NCI-H460 (cell line): ENCODE results near the gene IFT74. TPM values are rescaled to one million over a fixed set of nuclear protein-coding genes. Genes with fewer than 3 reads are reported as not detected.
"Not testable (repeated sequence)": the region's sequence is repeated elsewhere in the genome, so short reads cannot be mapped to it uniquely, and the experiment has no call there.

Experiments used
- DNase-seq: peaks from one replicate; pipeline ENCODE4 v3.0.0-alpha.2; 2016; ENCODE audit warnings: low read depth; ENCODE audit errors: extremely low read depth
- total RNA-seq: library from RNA; depleted of rRNA; stranded (reverse); fragments of >200 nt; shearing (Covaris generic); gene quantifications from 2 replicates; pipeline ENCODE4 v1.2.3, GENCODE V29; 2014

The IFT74 gene
- total RNA-seq, 1 experiment from 2014 or later, result 20.7 TPM

DNA sequence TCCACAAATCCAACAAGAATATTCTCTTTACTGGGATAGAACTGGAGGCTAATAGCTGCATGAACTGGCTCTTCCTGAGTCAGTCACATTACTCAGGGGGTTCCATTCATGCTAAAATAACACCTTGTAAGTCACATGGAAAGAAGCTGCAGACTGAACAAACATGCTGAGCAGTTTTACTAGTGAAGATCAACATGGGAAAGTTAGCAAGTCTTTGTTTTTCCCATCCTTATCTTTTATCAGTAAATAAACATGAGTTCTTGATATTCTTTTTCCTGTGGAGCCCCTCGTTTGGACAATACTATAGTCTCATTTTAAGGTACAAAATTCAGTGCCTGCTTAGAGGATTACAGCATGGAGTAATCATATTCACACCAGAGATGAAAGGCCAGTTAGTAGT, 109.1 kb downstream of the IFT74 start:
- no peak for DNase-seq

- DNase-seq, result no peak
Observed at GRCh38 chr9:27073841-27074728, 117.9 kb downstream of the IFT74 start.

DNA sequence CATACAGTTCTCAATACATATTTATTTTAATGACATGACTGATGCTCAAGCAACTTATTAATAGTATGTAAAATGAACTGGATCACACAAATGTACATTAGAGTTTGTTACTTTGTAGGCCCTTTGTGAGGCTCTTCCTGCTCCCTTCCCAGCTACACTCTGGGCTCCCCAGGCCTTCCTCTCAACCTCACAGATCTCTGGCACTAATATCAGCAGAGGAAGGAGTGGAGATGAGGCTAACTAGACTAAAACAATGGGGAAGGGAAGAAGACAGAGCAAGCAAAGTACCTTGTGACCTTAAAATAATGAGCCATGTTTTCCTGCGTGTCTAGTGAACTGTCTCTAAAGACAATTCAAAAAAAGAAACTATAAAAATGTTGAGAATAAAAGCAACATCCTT, 122.5 kb downstream of the IFT74 start:
- DNase-seq, result no peak

DNA sequence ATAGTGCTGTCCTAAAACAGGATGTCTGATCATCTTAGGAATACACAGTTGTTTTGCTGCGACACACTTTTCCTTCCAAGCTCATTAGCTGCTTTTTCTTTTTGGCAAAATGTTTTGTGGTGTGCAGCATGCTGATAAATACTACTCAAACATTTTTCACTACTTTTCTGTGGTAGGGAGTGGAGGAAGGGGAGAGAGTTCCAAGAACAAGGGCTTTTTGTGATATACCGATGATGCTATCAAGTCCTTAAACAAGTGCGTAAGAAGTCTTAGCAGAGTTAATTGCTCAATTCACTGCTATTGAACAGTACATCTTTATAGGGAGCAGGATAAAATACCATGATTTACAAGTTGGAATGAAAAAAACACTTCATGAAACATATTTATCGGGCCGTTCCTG, 129.2 kb downstream of the IFT74 start:
- no peak for DNase-seq

DNA sequence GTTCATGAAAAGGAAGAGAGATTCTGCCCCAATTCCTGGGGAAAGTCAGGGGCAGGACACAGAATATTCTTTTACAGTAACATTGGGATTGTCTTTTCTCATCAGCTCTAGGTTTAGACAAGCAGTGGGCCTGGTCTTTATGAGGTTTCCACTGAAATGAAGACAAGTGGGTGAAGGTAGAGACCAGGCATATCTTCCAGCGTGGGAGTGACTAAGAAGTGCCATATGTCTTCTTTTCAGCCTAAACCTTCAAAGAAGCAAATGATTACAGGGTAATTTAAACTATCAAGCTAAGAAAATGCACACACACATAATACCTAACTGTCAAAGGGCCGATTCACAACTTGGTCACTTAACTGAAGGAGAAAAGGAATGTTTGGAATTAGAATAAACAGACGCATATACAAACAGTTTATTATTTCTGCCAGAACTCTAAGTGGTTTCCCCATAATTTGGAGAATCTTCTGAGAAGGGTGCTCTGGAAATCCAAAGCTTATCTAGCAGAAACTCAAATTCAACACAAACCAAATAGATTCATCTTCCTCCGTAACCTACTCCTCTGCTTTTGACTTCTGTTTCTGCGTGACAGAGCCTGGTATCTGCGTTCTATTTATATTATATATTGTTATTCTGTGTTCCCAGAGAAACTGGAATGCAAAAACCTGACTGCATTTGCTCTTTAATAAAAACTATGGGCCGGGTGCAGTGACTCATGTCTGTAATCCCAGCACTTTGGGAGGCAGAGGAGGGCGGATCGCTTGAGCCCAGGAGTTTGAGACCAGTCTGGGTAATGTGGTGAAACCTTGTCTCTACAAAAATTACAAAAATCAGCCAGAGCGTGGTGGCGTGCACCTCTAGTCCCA, 130.8 kb downstream of the IFT74 start:
- no peak for DNase-seq

DNA sequence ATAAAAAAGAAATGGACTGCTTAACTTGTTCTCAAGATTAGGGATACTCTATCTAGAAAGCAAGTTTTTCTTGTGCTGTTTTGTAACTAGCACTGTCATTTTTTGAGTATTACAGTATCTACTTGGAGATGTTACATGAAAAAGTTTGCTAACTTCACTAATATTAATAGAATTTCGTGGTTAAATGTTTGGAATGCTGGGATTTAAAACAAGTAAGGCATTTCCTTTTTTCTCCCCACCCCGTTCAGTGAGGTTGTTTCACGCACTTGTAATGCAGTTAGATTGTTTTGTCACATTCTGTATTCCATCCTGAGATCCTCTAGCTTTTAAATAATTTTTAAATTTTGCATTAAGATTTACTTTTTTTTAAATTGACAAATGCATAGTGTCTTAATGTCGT, 132.8 kb downstream of the IFT74 start:
- DNase-seq, result no peak

DNA sequence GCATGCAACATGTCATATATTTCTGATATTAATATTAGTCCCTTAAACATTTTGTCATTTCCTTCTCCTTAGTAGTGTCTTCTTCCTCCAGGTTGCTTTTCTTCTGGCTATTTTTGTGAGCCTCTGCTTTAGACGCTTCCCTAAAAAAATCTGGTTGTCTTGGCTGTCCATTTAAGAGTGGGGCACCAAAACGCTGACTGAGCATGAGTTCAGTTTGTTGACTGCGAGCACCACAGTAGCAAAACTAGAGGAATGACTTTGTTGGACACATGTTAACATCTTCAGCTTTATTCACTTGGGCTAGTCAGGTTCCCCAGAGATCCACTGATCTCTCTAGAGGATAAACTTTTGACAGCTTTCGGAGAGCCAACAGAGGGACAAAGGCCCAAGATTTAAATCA, 133.5 kb downstream of the IFT74 start:
- DNase-seq, result no peak

DNA sequence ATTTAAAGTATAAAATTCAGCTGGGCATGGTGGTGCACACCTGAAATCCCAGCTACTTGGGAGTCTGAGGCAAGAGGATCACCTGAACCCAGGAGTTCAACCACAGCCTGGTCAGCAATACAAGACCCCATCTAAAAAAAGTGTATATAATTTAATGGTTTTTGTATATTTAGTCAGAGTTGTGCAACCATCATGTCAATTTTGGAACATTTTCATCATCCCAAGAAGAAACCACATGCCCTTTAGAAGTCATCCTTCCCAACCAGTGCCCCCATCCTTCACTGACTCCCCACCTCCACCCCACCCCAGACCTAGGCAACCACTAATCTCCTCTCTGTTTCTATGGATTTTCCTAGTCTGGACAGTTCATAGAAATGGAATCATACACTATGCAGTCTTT, 134.0 kb downstream of the IFT74 start:
- DNase-seq, result no peak

DNA sequence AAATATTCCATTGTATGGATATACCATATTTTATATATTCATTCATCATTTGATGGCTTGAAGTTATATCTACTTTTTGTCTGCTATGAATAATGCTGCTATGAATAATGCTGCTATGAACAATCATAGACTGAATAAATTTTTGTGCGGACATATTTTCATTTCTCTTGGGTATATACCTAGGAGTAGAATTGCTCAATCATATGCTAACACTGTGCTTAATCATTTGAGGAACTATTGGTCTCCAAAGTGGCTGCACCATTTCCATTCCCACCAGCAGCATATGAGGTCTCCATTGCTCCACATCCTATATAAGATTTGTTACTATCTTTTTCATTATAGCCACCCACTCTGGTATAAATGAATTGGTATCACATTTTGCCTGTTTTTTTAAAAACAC, 134.5 kb downstream of the IFT74 start:
- no peak for DNase-seq

DNA sequence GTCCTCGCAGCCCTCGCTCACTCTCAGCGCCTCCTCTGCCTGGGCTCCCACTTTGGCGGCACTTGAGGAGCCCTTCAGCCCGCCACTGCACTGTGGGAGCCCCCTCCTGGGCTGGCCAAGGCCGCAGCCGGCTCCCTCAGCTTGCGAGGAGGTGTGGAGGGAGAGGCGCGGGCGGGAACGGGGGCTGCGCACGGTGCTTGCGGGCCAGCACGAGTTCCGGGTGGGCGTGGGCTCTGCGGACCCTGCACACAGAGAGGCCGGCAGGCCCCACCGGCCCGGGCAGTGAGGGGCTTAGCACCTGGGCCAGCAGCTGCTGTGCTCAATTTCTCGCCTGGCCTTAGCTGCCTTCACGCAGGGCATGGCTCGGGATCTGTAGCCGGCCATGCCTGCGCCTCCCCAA, 136.3 kb downstream of the IFT74 start:
- not testable (repeated sequence) for DNase-seq

- not testable (repeated sequence) for DNase-seq
Observed at GRCh38 chr9:27093384-27094067, 137.3 kb downstream of the IFT74 start.

DNA sequence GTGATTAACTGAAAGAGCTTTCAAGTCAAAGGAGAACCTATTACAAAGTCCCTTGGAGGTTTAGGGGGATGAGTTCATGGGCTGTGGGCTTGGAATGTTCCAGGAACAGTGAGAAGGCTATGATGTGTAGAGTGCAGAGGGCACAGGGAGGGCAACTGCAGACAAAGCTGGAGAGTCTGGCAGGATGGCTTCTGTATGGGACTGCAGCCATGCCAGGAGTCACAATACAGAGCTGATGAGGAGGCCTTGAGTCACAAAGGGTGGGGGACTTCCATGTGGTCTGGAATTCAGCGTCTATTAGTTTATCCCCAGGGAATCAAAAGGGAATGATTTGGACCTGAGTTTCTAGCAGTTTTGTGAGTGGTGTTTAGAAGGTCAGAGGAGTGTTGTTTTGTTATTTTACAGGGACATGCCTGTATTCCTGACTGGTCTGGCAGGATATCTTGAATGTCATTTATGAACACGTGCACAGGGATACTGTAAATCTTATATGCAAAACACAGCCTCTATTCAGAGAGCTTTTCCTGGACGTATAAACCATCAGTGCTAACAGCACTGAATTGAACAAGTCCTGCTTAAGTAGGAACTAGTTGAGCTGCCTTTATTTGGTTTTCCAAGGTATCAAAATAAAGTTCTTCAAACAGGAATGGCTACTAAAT, 138.6 kb downstream of the IFT74 start:
- no peak for DNase-seq

- no peak for DNase-seq
Observed at GRCh38 chr9:27107241-27107640, 151.0 kb downstream of the IFT74 start.

DNA sequence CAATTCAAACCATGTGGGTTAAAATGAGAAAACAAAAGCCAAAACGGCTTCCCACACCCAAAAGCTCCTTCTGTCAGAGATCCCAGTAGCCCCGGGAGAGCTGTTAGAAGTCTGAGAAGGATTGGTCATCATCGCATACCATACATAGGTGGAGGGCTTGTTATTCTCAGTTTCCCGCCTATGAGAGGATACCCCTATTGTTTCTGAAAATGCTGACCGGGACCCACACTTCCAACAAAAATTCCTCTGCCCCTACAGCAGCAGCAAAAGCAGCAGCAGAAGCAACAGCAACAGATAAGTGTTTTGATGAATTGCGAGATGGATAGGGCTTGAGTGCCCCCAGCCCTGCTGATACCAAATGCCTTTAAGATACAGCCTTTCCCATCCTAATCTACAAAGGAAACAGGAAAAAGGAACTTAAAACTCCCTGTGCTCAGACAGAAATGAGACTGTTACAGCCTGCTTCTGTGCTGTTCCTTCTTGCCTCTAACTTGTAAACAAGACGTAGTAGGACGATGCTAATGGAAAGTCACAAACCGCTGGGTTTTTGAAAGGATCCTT, 152.8 kb downstream of the IFT74 start, which contains the start of gene TEK:
TSS of gene TEK (plus strand) at position 245 of the 561 bp plus-strand sequence. CDS start 366 bp downstream, outside the sequence.
- no peak for DNase-seq

GRCh38 chr9:27109621-27110020, 153.4 kb downstream of the IFT74 start:
- DNase-seq, result no peak

GRCh38 chr9:27110181-27110580, 154.0 kb downstream of the IFT74 start:
- DNase-seq, result no peak

DNA sequence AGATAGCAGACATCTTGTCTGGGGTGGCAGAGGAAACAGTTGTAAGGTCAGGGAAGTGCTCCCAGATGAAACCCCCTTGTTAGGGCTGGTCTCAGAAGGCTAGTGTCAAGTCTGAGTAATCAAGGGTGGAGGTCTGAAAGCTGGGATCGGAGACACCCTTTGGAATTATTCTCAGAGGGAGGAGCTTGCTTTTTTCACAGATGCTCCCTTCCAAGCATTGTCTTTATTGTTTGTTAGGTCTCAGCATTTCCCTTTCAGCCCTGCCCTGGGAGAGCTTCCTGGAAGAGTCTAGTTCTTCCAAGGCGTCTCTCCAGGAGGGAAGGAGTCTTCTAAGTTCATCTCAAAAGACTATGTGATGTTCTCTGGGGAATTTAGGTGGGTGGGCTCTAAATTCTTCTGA, 156.0 kb downstream of the IFT74 start:
- no peak for DNase-seq
